GM12873 (cell line): ENCODE results near the gene SMARCB1.

Source experiments
- CTCF ChIP-seq: IDR thresholded peaks from 2 replicates; pipeline ENCODE4 v1.5.1; 2012; ENCODE audit warnings: low read depth, mild to moderate bottlenecking, moderate library complexity, low read length, control low read depth; ENCODE audit not compliant: insufficient read depth; ENCODE audit errors: missing control alignments

SMARCB1 gene

DNA sequence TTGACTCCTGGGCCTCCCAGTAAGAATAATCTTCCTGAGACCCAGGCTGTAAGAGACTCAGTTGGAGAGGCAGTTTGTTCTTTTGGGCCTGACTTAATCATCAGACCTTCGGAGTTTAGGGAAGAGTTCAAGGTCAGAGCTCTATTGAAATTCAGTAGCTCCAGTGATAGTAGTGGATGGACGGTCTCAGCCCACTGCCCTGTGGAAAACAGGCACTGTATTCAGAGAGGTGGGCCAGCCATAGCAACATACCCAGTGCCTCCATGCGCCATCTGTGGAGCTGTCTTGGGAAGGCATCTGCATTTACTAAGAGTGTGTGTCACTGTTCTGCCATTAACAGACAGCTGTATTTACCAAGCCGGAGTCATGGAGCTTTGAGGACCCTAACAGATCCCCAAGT lies 2.9 kb downstream of the SMARCB1 start:
- TF ChIP-seq CTCF: no peak

- TF ChIP-seq CTCF: no peak
Measured at GRCh38 chr22:23790819-23791737, 4.3 kb downstream of the SMARCB1 start.

GRCh38 chr22:23791738-23792645 lies 5.2 kb downstream of the SMARCB1 start:
- no peak for TF ChIP-seq CTCF

- TF ChIP-seq CTCF: no peak
Measured at GRCh38 chr22:23793326-23793725, 6.6 kb downstream of the SMARCB1 start.

DNA sequence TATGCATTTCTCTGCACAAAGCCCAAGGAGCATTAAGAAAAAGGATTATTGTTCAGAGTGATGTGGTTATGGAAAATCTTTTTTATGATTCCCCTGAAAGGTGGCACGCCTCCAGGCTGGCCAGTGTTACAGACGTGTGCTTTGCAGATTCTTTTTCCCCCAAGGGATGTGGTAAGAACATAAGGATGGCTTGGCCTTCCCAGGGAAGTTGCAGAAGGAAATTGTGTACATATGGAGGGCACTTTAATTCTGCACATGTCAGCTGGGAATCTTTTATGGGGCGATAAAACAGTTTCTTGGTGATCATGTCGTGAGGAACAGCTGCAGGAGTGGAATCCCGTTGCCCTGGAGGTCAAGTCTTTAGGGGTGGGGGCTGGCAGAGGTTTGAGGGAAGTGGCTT lies 9.7 kb downstream of the SMARCB1 start:
- no peak for TF ChIP-seq CTCF

- TF ChIP-seq CTCF: no peak
Measured at GRCh38 chr22:23800297-23801237, 13.8 kb downstream of the SMARCB1 start.
